Fibroblast of the aortic adventitia (primary cell): ENCODE measurements around the gene GBE1. TPM values are rescaled to one million over a fixed set of nuclear protein-coding genes. Genes with fewer than 3 reads are reported as not detected.
"Not testable (repeated sequence)": the region's sequence is repeated elsewhere in the genome, so short reads cannot be mapped to it uniquely, and the experiment has no call there.

Experiments used
- DNase-seq: peaks from one replicate; pipeline ENCODE4 v3.0.0-alpha.2; 2010; ENCODE audit warnings: low read depth
- H3K4me3 ChIP-seq: 2 replicates; pipeline ENCODE4 v1.5.1; 2011; ENCODE audit warnings: low read depth, mild to moderate bottlenecking, control low read depth, low read length, moderate library complexity
- total RNA-seq: library from RNA; depleted of rRNA; stranded (reverse); fragments of >200 nt; gene quantifications from 2 replicates; pipeline ENCODE4 v1.2.3, GENCODE V29; 2012; ENCODE audit warnings: low replicate concordance
- TF ChIP-seq, protein P1 (sequence below): IDR thresholded peaks from 2 replicates; pipeline ENCODE4 v1.5.1; 2011; ENCODE audit warnings: mild to moderate bottlenecking, low read length, control low read depth, inconsistent platforms; ENCODE audit not compliant: insufficient read depth

The GBE1 gene
- total RNA-seq, 1 donor, result 204 TPM

DNA sequence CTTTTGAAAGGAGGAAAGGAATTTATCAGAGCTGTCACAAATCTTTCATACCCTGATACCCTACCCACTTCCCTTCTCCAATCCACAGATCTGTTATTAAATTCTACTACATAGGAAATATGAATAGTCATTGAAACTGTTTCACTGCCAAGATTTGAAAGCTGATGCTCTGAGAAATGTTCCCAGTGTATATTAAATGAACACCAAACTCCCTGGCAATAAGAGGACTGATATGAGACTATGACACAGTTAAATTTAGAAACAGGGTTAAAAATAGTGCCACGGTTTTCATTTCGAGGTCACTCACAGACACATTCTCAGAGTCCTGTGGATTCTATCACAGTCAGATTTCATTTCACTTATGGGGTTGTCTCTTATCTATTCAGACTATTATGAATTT is 27.2 kb upstream of the GBE1 start:
- DNase-seq, result no peak
- no peak overlapping the region for H3K4me3 ChIP-seq
- TF ChIP-seq, protein P1, sequence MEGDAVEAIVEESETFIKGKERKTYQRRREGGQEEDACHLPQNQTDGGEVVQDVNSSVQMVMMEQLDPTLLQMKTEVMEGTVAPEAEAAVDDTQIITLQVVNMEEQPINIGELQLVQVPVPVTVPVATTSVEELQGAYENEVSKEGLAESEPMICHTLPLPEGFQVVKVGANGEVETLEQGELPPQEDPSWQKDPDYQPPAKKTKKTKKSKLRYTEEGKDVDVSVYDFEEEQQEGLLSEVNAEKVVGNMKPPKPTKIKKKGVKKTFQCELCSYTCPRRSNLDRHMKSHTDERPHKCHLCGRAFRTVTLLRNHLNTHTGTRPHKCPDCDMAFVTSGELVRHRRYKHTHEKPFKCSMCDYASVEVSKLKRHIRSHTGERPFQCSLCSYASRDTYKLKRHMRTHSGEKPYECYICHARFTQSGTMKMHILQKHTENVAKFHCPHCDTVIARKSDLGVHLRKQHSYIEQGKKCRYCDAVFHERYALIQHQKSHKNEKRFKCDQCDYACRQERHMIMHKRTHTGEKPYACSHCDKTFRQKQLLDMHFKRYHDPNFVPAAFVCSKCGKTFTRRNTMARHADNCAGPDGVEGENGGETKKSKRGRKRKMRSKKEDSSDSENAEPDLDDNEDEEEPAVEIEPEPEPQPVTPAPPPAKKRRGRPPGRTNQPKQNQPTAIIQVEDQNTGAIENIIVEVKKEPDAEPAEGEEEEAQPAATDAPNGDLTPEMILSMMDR, result no peak

DNA sequence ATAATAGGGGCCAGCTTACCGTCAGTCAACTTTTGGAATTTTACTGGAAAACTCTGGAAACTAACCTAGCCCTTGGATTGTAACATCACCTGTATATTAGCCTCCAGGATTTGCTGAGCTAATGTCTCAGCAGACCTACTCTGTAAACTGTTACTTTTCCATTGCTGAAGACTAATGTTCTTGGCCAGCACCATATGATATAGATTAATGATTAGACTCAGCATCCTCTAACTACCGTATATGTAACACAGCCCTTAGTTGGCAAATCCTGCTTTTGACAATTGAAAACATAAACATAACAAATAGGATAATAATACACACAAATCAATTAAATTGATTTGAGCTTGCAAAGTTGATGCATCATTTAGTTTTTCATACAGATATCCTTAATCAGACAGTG is 26.6 kb upstream of the GBE1 start:
- TF ChIP-seq, protein P1, result no peak
- DNase-seq, result no peak
- H3K4me3 ChIP-seq, result no peak overlapping the region

DNA sequence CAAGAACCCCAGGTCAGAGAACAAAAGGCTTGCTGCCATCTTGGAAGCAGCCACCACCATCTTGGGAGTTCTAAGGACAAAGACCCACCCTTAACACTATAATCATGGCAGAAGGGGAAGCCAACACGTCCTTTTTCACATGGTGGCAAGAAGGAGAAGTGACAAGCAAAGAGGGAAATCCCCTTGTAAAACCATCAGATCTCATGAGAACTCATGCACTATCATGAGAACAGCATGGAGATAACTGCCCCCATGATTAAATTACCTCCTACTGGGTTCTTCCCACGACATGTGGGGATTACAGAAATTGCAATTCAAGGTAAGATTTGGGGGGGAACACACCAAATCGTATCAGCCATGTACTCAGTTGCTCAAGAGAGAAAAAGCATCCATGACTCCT is 21.1 kb upstream of the GBE1 start:
- no peak for DNase-seq
- TF ChIP-seq, protein P1, result no peak
- no peak overlapping the region for H3K4me3 ChIP-seq

DNA sequence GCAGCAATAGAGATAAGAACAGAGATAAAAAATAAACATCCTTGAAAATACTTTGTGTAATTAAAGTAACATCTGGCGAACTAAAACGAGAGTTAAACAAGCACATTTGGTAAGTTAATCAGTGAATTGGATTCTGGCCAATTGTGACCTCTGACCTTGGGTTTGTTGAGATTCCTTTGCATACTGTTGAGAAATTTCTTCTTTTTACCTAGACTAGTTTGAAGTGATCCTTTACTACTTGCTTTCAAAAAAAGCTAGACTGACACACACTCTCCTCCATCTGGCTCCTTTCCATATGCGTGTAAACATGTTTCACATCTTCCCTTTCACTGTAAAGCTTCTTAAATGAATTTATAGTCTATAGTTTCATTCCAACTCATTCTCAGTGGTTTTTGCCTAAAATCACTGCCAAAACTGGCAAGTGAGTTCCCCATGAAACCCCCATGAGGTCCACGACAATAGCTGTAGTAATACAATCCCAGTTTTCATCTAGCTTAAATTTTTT is 17.3 kb upstream of the GBE1 start:
- TF ChIP-seq, protein P1, result no peak
- no peak overlapping the region for H3K4me3 ChIP-seq
- peak; percentile 35 for DNase-seq

DNA sequence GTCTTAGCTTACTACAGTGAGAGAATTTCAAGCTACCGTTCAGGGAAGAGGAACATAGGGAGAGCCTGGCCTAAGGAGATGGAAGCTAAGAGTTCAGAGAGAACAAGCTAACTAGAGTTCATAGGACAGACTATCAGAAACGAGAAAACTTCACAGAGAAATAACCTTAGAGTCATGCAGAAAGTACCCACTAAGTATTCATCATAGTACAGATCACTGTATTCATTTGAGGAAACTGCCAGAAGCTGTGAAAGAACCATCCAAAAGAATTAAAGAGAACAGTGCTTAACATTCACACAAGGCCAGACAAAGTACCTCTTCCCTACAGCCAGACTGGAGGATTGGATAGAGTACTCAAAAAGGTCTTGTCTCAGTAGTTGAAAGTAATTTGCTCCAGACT is 15.2 kb upstream of the GBE1 start:
- TF ChIP-seq, protein P1, result no peak
- DNase-seq, result no peak
- no peak overlapping the region for H3K4me3 ChIP-seq

DNA sequence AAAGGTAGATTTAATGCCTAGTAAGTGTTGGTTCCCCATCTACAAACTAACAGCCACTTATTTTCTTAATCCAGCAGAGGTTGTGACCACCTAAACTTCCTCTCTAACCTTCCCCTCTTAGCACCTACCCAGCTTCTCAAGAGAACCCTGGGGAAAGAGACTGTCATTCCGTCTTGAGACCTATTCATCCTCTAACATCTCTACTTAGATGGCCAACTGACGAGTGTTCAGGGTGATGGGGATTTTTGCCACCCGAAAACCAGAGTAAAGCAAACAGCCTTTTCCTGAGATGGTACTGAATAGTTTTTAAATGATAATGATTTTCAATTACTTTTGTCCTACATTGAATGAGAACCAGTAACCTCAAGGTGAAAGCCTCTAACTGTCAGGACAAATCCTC is 9.3 kb upstream of the GBE1 start:
- TF ChIP-seq, protein P1, result no peak
- no peak overlapping the region for H3K4me3 ChIP-seq
- no peak for DNase-seq

DNA sequence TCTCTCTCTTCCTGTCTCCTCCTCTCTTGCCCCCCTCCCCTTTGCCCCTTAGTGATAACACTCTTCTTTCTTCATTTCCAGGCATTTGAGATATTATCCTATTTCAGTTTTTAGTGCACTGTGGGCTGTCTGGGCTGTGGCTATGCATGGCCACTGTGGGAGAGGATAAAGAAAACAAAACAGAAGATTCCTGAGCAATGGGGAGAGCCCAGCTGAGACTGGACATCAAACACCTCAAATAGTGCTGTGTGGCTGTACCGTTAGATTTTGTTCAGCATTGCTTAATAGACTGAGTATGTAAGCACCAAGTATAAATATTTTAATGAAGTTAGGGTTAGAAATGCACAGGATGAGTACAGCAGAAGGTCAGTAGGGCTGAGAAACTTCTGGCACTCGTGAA is 7.9 kb upstream of the GBE1 start:
- no peak for DNase-seq
- TF ChIP-seq, protein P1, result no peak
- no peak overlapping the region for H3K4me3 ChIP-seq

DNA sequence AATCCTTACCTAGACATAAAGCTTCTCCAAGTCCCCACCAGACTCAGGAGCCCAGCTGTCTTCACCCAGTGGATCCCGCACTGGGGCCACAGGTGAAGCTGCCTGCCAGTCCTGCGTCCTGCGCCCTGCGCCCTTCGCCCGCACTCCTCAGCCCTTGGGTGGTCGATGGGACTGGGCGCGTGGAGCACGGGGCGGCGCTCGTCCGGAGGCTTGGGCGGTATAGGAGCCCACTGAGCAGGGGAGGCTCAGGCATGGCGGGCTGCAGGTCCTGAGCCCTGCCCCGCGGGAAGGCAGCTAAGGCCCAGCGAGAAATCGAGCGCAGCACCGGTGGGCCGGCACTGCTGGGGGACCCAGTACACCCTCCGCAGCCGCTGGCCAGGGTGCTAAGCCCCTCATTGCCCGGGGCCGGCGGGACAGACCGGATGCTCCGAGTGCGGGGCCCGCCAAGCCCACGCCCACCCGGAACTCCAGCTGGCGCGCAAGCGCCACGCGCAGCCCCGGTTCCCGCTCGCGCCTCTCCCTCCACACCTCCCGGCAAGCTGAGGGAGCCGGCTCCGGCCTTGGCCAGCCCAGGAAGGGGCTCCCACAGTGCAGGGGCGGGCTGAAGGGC is 5.9 kb upstream of the GBE1 start:
- H3K4me3 ChIP-seq, DNase-seq: not testable (repeated sequence)
